CD4-positive, CD25-positive, alpha-beta regulatory T cell (primary cell): ENCODE data around the gene SPOCK3. TPM values are rescaled to one million over a fixed set of nuclear protein-coding genes. Genes with fewer than 3 reads are reported as not detected.

ENCODE experiments used
- ATAC-seq, 2 donors: fragments of 150-1000 bp; cut with Tn5 transposase; one replicate each; pipeline ENCODE4 v1.10.0; 2021; ENCODE audit warnings: low read depth in 2 of 2, moderate number of reproducible peaks in 2 of 2, moderate library complexity in 1 of 2
- DNase-seq, 3 donors: peaks; one replicate each; pipeline versions ENCODE4 v3.0.0 to v3.0.0-alpha.2; 2012 to 2022; ENCODE audit warnings: mixed read lengths in 1 of 3
- H3K27ac ChIP-seq: one replicate; pipeline ENCODE4 v1.7.0; 2013; ENCODE audit warnings: mild to moderate bottlenecking, low read length; ENCODE audit not compliant: insufficient read depth, poor library complexity, severe bottlenecking
- H3K27me3 ChIP-seq: one replicate; pipeline ENCODE4 v1.7.0; 2013; ENCODE audit warnings: low read length; ENCODE audit not compliant: control insufficient read depth, insufficient read depth
- H3K36me3 ChIP-seq: one replicate; pipeline ENCODE4 v1.7.0; 2013; ENCODE audit warnings: mild to moderate bottlenecking, low read length, moderate library complexity; ENCODE audit not compliant: control insufficient read depth, insufficient read depth
- H3K4me1 ChIP-seq: 2 replicates; pipeline ENCODE4 v1.7.0; 2013; ENCODE audit warnings: mild to moderate bottlenecking, low read length; ENCODE audit not compliant: insufficient read depth, control insufficient read depth, poor library complexity, severe bottlenecking
- H3K4me3 ChIP-seq: one replicate; pipeline ENCODE4 v1.7.0; 2013; ENCODE audit warnings: low read depth, mild to moderate bottlenecking, low read length, moderate library complexity
- H3K9me3 ChIP-seq, 2 experiments: 1 replicate in 1 of 2; 2 replicates in 1 of 2; pipeline ENCODE4 v1.7.0; 2013; ENCODE audit warnings: low read length in 2 of 2, mild to moderate bottlenecking in 1 of 2, moderate library complexity in 1 of 2; ENCODE audit not compliant: control insufficient read depth in 2 of 2
- H3K27ac Mint-ChIP-seq, 3 donors: one replicate each; pipeline ENCODE4 v1.8.0; 2020 to 2022; ENCODE audit warnings: mild to moderate bottlenecking in 3 of 3, mixed read lengths in 3 of 3, moderate library complexity in 2 of 3
- H3K27me3 Mint-ChIP-seq: one replicate; pipeline ENCODE4 v1.8.0; 2022; ENCODE audit warnings: mild to moderate bottlenecking, mixed read lengths
- H3K36me3 Mint-ChIP-seq: one replicate; pipeline ENCODE4 v1.8.0; 2020; ENCODE audit warnings: mixed read lengths
- H3K4me1 Mint-ChIP-seq, 4 donors: one replicate each; pipeline ENCODE4 v1.8.0; 2020 to 2022; ENCODE audit warnings: mixed read lengths in 4 of 4, mild to moderate bottlenecking in 1 of 4
- H3K4me3 Mint-ChIP-seq, 4 donors: one replicate each; pipeline ENCODE4 v1.8.0; 2020 to 2022; ENCODE audit warnings: mild to moderate bottlenecking in 4 of 4, mixed read lengths in 4 of 4, moderate library complexity in 3 of 4
- H3K9me3 Mint-ChIP-seq, 7 donors: one replicate each; pipeline ENCODE4 v1.8.0; 2020 to 2022; ENCODE audit warnings: mixed read lengths in 7 of 7, mild to moderate bottlenecking in 3 of 7, moderate library complexity in 2 of 7
- polyA plus RNA-seq, 4 donors: library from polyadenylated mRNA; unstranded; fragments of 300-500 nt; fragmentation: Illumina TruSeq; gene quantifications; one replicate each; pipeline ENCODE4 v1.2.3, GENCODE V29; 2021
- total RNA-seq: library from RNA; stranded (reverse); gene quantifications from one replicate; pipeline ENCODE4 v1.2.3, GENCODE V29; 2022

Gene SPOCK3
- total and polyA plus RNA-seq, 5 donors from 2014 or later: not detected

GRCh38 chr4:167032871-167033270 lies 201.4 kb downstream of the SPOCK3 start:
- H3K4me3 Mint-ChIP-seq: no peak overlapping the region
- H3K4me1 Mint-ChIP-seq: no peaks in the 10 kb centered on the region
- Histone ChIP-seq H3K27me3 (no peaks in the 10 kb centered on the region), H3K4me3 (no peak overlapping the region), H3K9me3 (no peaks in the 10 kb centered on the region), H3K27ac (no peak overlapping the region), H3K36me3 (no peaks in the 10 kb centered on the region), H3K4me1 (no peaks in the 10 kb centered on the region)
- no peak for ATAC-seq
- peaks cover 0 to 4% (median 2%) of the 10 kb centered on the region in 7 donors for H3K9me3 Mint-ChIP-seq
- no peak for DNase-seq
- no peaks in the 10 kb centered on the region for H3K36me3 Mint-ChIP-seq
- H3K27ac Mint-ChIP-seq: no peak overlapping the region
- H3K27me3 Mint-ChIP-seq: no peaks in the 10 kb centered on the region

GRCh38 chr4:167031534-167032156 lies 202.6 kb downstream of the SPOCK3 start:
- H3K4me3 ChIP-seq: no peak overlapping the region
- DNase-seq (no peak), ATAC-seq (no peak)
- H3K36me3 ChIP-seq: no peaks in the 10 kb centered on the region
- no peaks in the 10 kb centered on the region for H3K27me3 Mint-ChIP-seq
- no peaks in the 10 kb centered on the region for H3K4me1 Mint-ChIP-seq
- H3K4me1 ChIP-seq: no peaks in the 10 kb centered on the region
- no peak overlapping the region for H3K27ac ChIP-seq
- H3K9me3 Mint-ChIP-seq: peaks cover 0 to 4% (median 0%) of the 10 kb centered on the region in 7 donors
- no peaks in the 10 kb centered on the region for H3K27me3 ChIP-seq
- H3K4me3 Mint-ChIP-seq: no peak overlapping the region
- no peak overlapping the region for H3K27ac Mint-ChIP-seq
- no peaks in the 10 kb centered on the region for H3K9me3 ChIP-seq
- H3K36me3 Mint-ChIP-seq: no peaks in the 10 kb centered on the region

GRCh38 chr4:167028976-167029375 lies 205.3 kb downstream of the SPOCK3 start:
- no peak overlapping the region for H3K27ac Mint-ChIP-seq
- H3K4me1 Mint-ChIP-seq: no peaks in the 10 kb centered on the region
- no peak for DNase-seq
- Histone ChIP-seq H3K27ac (no peak overlapping the region), H3K9me3 (no peaks in the 10 kb centered on the region), H3K4me1 (no peaks in the 10 kb centered on the region), H3K27me3 (no peaks in the 10 kb centered on the region), H3K36me3 (no peaks in the 10 kb centered on the region), H3K4me3 (no peak overlapping the region)
- no peak overlapping the region for H3K4me3 Mint-ChIP-seq
- ATAC-seq: no peak
- H3K27me3 Mint-ChIP-seq: no peaks in the 10 kb centered on the region
- H3K9me3 Mint-ChIP-seq: peaks cover 0 to 4% (median 0%) of the 10 kb centered on the region in 7 donors
- H3K36me3 Mint-ChIP-seq: no peaks in the 10 kb centered on the region

GRCh38 chr4:167025670-167026069 lies 208.6 kb downstream of the SPOCK3 start:
- Mint-ChIP-seq H3K27me3 (no peaks in the 10 kb centered on the region), H3K4me1 (no peaks in the 10 kb centered on the region), H3K9me3 (peaks cover 0 to 4% (median 0%) of the 10 kb centered on the region in 7 donors), H3K27ac (no peak overlapping the region), H3K36me3 (no peaks in the 10 kb centered on the region), H3K4me3 (no peak overlapping the region)
- Histone ChIP-seq H3K4me1 (no peaks in the 10 kb centered on the region), H3K9me3 (no peaks in the 10 kb centered on the region), H3K27me3 (no peaks in the 10 kb centered on the region), H3K4me3 (no peak overlapping the region), H3K27ac (no peak overlapping the region), H3K36me3 (no peaks in the 10 kb centered on the region)
- ATAC-seq: no peak
- DNase-seq: no peak

GRCh38 chr4:167023364-167023925 lies 210.8 kb downstream of the SPOCK3 start:
- no peak overlapping the region for H3K27ac Mint-ChIP-seq
- DNase-seq (no peak), ATAC-seq (no peak)
- H3K4me3 ChIP-seq: no peak overlapping the region
- no peak overlapping the region for H3K27ac ChIP-seq
- no peaks in the 10 kb centered on the region for H3K36me3 Mint-ChIP-seq
- H3K36me3 ChIP-seq: no peaks in the 10 kb centered on the region
- no peaks in the 10 kb centered on the region for H3K4me1 Mint-ChIP-seq
- H3K4me1 ChIP-seq: no peaks in the 10 kb centered on the region
- H3K4me3 Mint-ChIP-seq: no peak overlapping the region
- H3K9me3 ChIP-seq: no peaks in the 10 kb centered on the region
- no peaks in the 10 kb centered on the region for H3K27me3 Mint-ChIP-seq
- no peaks in the 10 kb centered on the region for H3K27me3 ChIP-seq
- peaks cover 0 to 2% (median 0%) of the 10 kb centered on the region in 7 donors for H3K9me3 Mint-ChIP-seq

- H3K4me3 Mint-ChIP-seq: no peak overlapping the region
- H3K27ac Mint-ChIP-seq: no peak overlapping the region
- Histone ChIP-seq H3K36me3 (no peaks in the 10 kb centered on the region), H3K4me3 (no peak overlapping the region), H3K27ac (no peak overlapping the region), H3K4me1 (no peaks in the 10 kb centered on the region), H3K27me3 (no peaks in the 10 kb centered on the region), H3K9me3 (no peaks in the 10 kb centered on the region)
- DNase-seq (peak; percentile 1 to 53 (median 22)), ATAC-seq (no peak)
- no peaks in the 10 kb centered on the region for H3K4me1 Mint-ChIP-seq
- H3K9me3 Mint-ChIP-seq: peaks cover 0 to 1% (median 0%) of the 10 kb centered on the region in 7 donors
- H3K27me3 Mint-ChIP-seq: no peaks in the 10 kb centered on the region
- no peaks in the 10 kb centered on the region for H3K36me3 Mint-ChIP-seq
These were observed 212.6 kb downstream of the SPOCK3 start for GRCh38 chr4:167021545-167022155.

- DNase-seq (no peak), ATAC-seq (no peak)
- Mint-ChIP-seq H3K27ac (no peak overlapping the region), H3K4me1 (no peaks in the 10 kb centered on the region), H3K9me3 (peaks cover 0 to 4% (median 0%) of the 10 kb centered on the region in 7 donors), H3K27me3 (no peaks in the 10 kb centered on the region), H3K4me3 (no peak overlapping the region), H3K36me3 (no peaks in the 10 kb centered on the region)
- Histone ChIP-seq H3K4me3 (no peak overlapping the region), H3K27me3 (no peaks in the 10 kb centered on the region), H3K36me3 (no peaks in the 10 kb centered on the region), H3K9me3 (no peaks in the 10 kb centered on the region), H3K4me1 (no peaks in the 10 kb centered on the region), H3K27ac (no peak overlapping the region)
These were observed 213.9 kb downstream of the SPOCK3 start for GRCh38 chr4:167020410-167020809.

- H3K27ac Mint-ChIP-seq: no peak overlapping the region
- no peak overlapping the region for H3K4me3 Mint-ChIP-seq
- H3K27me3 Mint-ChIP-seq: no peaks in the 10 kb centered on the region
- Histone ChIP-seq H3K27me3 (no peaks in the 10 kb centered on the region), H3K4me1 (no peaks in the 10 kb centered on the region), H3K36me3 (no peaks in the 10 kb centered on the region), H3K4me3 (no peak overlapping the region), H3K9me3 (no peaks in the 10 kb centered on the region), H3K27ac (no peak overlapping the region)
- DNase-seq (no peak), ATAC-seq (no peak)
- H3K4me1 Mint-ChIP-seq: no peaks in the 10 kb centered on the region
- H3K9me3 Mint-ChIP-seq: peaks cover 0 to 4% (median 0%) of the 10 kb centered on the region in 7 donors
- H3K36me3 Mint-ChIP-seq: no peaks in the 10 kb centered on the region
These were observed 219.3 kb downstream of the SPOCK3 start for GRCh38 chr4:167014944-167015343.
